NCI-H69 (cell line): Measurements from ENCODE around the gene ITGAL.
A peak's percentile ranks its signal among the peaks of the same experiment; 100 is the strongest.

Experiments
- DNase-seq: peaks from one replicate; lab custom pipeline; 2025; lab: John Stamatoyannopoulos, UW

Gene ITGAL

GRCh38 chr16:30541502-30542329 is 69.2 kb downstream of the ITGAL start:
- DNase-seq, result no peak

GRCh38 chr16:30543067-30543466 is 70.5 kb downstream of the ITGAL start:
- DNase-seq, result no peak

GRCh38 chr16:30546115-30546514 is 73.6 kb downstream of the ITGAL start:
- no peak for DNase-seq

- DNase-seq, result no peak
Observed at GRCh38 chr16:30548416-30549253, 76.1 kb downstream of the ITGAL start.

- no peak for DNase-seq
Observed at GRCh38 chr16:30551781-30552180, 79.2 kb downstream of the ITGAL start.

GRCh38 chr16:30552956-30553355 is 80.4 kb downstream of the ITGAL start:
- DNase-seq, result no peak

GRCh38 chr16:30553393-30553899 is 80.9 kb downstream of the ITGAL start:
- DNase-seq, result no peak

- no peak for DNase-seq
Observed at GRCh38 chr16:30554557-30555314, 82.2 kb downstream of the ITGAL start.

- DNase-seq, result no peak
Observed at GRCh38 chr16:30555315-30556124, 83.0 kb downstream of the ITGAL start.

GRCh38 chr16:30556125-30556473 is 83.6 kb downstream of the ITGAL start:
- DNase-seq, result peak; percentile 19

- no peak for DNase-seq
Observed at GRCh38 chr16:30557707-30557956, 85.1 kb downstream of the ITGAL start.

- DNase-seq, result peak; percentile 99
Observed at GRCh38 chr16:30557957-30558788, 85.6 kb downstream of the ITGAL start, which contains the start of gene ZNF764. Gene ZNF764, minus strand, starts transcription at chr16:30558374. Its CDS starts 192 bp downstream, at chr16:30558182.

- no peak for DNase-seq
Observed at GRCh38 chr16:30558789-30559377, 86.3 kb downstream of the ITGAL start.

GRCh38 chr16:30559690-30560089 is 87.1 kb downstream of the ITGAL start:
- DNase-seq, result no peak

GRCh38 chr16:30561089-30561816 is 88.7 kb downstream of the ITGAL start:
- DNase-seq, result no peak

GRCh38 chr16:30562021-30562420 is 89.5 kb downstream of the ITGAL start:
- no peak for DNase-seq

GRCh38 chr16:30565526-30565925 is 93.0 kb downstream of the ITGAL start:
- peak; percentile 25 for DNase-seq

- DNase-seq, result no peak
Observed at GRCh38 chr16:30565984-30566383, 93.4 kb downstream of the ITGAL start.

- DNase-seq, result no peak
Observed at GRCh38 chr16:30566531-30566930, 94.0 kb downstream of the ITGAL start.
